GM18909 (cell line): ENCODE data around the gene RPS19BP1.

ENCODE experiments used
- ATAC-seq: cut with Tn5 transposase; IDR thresholded peaks from one replicate; pipeline ENCODE4 v1.9.1; 2021; ENCODE audit warnings: mild to moderate bottlenecking; ENCODE audit not compliant: unreplicated experiment, poor library complexity

Gene RPS19BP1

GRCh38 chr22:39560127-39560526, 27.6 kb upstream of the RPS19BP1 start:
- no peak for ATAC-seq

- ATAC-seq = no peak
Measured at GRCh38 chr22:39559456-39560105, 27.0 kb upstream of the RPS19BP1 start.

GRCh38 chr22:39558950-39559349, 26.4 kb upstream of the RPS19BP1 start:
- no peak for ATAC-seq

- no peak for ATAC-seq
Measured at GRCh38 chr22:39558254-39558727, 25.7 kb upstream of the RPS19BP1 start.

GRCh38 chr22:39556970-39557841, 24.7 kb upstream of the RPS19BP1 start:
- ATAC-seq = no peak

- no peak for ATAC-seq
Measured at GRCh38 chr22:39554151-39554550, 21.6 kb upstream of the RPS19BP1 start.

- ATAC-seq = no peak
Measured at GRCh38 chr22:39553429-39553828, 20.9 kb upstream of the RPS19BP1 start.

GRCh38 chr22:39547587-39547947, 15.0 kb upstream of the RPS19BP1 start:
- ATAC-seq = no peak

- no peak for ATAC-seq
Measured at GRCh38 chr22:39546889-39547586, 14.5 kb upstream of the RPS19BP1 start.

- no peak for ATAC-seq
Measured at GRCh38 chr22:39545386-39546365, 13.1 kb upstream of the RPS19BP1 start.

- no peak for ATAC-seq
Measured at GRCh38 chr22:39543095-39543494, 10.5 kb upstream of the RPS19BP1 start.

- ATAC-seq = no peak
Measured at GRCh38 chr22:39537975-39538374, 5.4 kb upstream of the RPS19BP1 start.

GRCh38 chr22:39536711-39537110, 4.2 kb upstream of the RPS19BP1 start:
- ATAC-seq = no peak

GRCh38 chr22:39535831-39536449, 3.4 kb upstream of the RPS19BP1 start:
- no peak for ATAC-seq

- ATAC-seq = no peak
Measured at GRCh38 chr22:39535357-39535725, 2.8 kb upstream of the RPS19BP1 start.

GRCh38 chr22:39534591-39535356, 2.2 kb upstream of the RPS19BP1 start:
- no peak for ATAC-seq

GRCh38 chr22:39534092-39534506, 1.6 kb upstream of the RPS19BP1 start:
- ATAC-seq = no peak

- ATAC-seq = no peak
Measured at GRCh38 chr22:39530692-39531331, 1.7 kb downstream of the RPS19BP1 start.
